Stimulated activated CD8-positive, alpha-beta memory T cell treated with anti-CD3 and anti-CD28 coated beads, Interleukin-12 subunit alpha, Interleukin-12 subunit beta, amount 100 ng/mL, for 4 hours (primary cell): Measurements from ENCODE around the gene FXYD6.

Source experiments
- DNase-seq: peaks from one replicate; pipeline ENCODE4 v3.0.0-alpha.2; 2020; ENCODE audit warnings: low read depth

The FXYD6 gene

DNA sequence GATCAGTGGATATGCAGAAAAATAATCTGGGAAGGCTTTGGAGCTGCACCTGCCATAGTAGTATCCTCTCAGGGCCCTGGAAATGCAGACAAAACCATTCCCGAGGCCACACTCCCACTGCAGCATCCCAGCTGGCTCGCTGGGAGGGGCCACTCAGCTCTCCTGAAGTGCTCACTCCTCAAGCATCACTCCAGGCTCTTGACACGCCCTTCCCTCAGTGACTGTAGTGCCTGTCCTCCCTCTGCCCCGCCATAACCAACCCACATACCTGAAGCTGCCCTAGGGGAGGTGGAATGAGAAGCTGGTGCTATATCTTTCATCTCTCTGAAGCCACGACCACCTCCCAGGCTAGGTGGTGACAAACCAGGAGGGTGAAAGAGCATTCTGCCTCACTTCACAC is 84.2 kb downstream of the FXYD6 start:
- DNase-seq = no peak

DNA sequence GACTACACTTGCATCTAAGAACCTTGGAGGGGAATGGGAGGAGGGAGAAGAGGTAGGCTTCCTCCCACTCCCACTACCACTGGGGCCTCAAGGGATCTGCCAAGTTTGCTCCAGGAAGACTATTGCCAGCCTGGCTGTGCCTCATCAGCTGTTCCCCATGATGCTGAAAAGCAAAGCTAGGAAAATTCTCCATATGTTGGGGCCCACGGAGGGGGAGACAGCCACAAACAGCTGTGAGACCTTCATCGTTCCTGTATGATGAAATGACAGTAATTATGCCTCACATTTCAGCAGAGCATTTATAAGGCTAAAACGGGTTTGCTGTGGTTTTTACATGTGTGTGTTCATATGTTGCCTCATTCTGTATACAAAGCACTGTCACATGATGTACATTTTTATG is 86.2 kb downstream of the FXYD6 start:
- DNase-seq = no peak

- no peak for DNase-seq
Observed at GRCh38 chr11:117789241-117789640, 87.2 kb downstream of the FXYD6 start.
